ENCODE data around the gene PIK3AP1.

- TF ChIP-seq, protein P1, sequence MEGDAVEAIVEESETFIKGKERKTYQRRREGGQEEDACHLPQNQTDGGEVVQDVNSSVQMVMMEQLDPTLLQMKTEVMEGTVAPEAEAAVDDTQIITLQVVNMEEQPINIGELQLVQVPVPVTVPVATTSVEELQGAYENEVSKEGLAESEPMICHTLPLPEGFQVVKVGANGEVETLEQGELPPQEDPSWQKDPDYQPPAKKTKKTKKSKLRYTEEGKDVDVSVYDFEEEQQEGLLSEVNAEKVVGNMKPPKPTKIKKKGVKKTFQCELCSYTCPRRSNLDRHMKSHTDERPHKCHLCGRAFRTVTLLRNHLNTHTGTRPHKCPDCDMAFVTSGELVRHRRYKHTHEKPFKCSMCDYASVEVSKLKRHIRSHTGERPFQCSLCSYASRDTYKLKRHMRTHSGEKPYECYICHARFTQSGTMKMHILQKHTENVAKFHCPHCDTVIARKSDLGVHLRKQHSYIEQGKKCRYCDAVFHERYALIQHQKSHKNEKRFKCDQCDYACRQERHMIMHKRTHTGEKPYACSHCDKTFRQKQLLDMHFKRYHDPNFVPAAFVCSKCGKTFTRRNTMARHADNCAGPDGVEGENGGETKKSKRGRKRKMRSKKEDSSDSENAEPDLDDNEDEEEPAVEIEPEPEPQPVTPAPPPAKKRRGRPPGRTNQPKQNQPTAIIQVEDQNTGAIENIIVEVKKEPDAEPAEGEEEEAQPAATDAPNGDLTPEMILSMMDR (conservative IDR thresholded peaks at IDR 0.05; ENCODE audit: low read depth, low read length) = no peak
- TF ChIP-seq EZH2 (IDR thresholded peaks at IDR 0.05; ENCODE audit: low read length, unreplicated experiment) = no peak
- no peak for TF ChIP-seq EZH2phosphoT487 (IDR thresholded peaks at IDR 0.05; ENCODE audit: borderline replicate concordance, low read length)
Observed at GRCh38 chr10:96643920-96644319, 76.4 kb downstream of the PIK3AP1 start.

All from PC-3 (cell line).